GM10266 (cell line): ENCODE measurements around the gene CNOT9.
"Not testable (repeated sequence)": the region's sequence is repeated elsewhere in the genome, so short reads cannot be mapped to it uniquely, and the experiment has no call there.

Experiments used
- DNase-seq: peaks from one replicate; pipeline ENCODE4 v3.0.0; 2012; ENCODE audit errors: extremely low spot score
- TF ChIP-seq, protein P1 (sequence below): IDR thresholded peaks from 2 replicates; pipeline ENCODE4 v1.5.1; 2012; ENCODE audit warnings: mild to moderate bottlenecking, low read depth; ENCODE audit not compliant: control insufficient read depth, insufficient read depth; ENCODE audit errors: missing control alignments

The CNOT9 gene

DNA sequence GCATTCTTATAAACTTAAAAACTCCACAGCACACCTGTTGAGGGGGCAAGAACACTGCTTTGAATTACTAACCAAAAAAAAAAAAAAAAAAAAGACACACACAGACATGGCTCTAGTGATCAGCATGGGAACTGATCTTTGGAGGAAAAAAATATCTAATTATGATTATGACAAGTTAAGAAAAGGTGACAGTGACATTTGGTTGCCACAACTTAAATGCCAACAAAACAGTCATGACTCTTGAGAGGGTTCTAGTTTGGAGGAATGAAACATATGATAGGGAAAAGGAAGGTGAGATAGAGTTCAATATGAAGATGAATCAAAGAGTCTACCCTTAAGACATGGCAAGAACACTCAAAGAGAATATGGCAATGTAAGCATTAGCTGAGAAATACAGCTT lies 21.1 kb upstream of the CNOT9 start:
- DNase-seq = no peak
- TF ChIP-seq, protein P1, sequence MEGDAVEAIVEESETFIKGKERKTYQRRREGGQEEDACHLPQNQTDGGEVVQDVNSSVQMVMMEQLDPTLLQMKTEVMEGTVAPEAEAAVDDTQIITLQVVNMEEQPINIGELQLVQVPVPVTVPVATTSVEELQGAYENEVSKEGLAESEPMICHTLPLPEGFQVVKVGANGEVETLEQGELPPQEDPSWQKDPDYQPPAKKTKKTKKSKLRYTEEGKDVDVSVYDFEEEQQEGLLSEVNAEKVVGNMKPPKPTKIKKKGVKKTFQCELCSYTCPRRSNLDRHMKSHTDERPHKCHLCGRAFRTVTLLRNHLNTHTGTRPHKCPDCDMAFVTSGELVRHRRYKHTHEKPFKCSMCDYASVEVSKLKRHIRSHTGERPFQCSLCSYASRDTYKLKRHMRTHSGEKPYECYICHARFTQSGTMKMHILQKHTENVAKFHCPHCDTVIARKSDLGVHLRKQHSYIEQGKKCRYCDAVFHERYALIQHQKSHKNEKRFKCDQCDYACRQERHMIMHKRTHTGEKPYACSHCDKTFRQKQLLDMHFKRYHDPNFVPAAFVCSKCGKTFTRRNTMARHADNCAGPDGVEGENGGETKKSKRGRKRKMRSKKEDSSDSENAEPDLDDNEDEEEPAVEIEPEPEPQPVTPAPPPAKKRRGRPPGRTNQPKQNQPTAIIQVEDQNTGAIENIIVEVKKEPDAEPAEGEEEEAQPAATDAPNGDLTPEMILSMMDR = no peak

DNA sequence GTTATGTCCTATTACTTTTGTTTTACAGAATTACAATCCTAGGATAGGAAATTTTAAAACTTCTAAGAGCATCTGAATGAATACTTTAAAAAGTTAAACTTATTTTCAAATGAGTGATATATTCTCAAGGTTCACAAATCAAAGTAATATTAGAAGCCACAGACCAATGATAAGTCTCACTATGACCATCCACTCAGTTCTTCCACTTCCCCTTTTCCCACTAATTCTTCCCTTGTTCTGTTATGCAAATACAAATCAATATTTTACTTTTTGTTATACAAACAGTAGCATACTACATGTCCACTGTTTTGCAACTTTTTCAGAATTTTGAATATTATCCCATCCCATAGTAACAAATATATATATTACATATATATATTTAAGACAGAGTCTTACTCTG lies 20.7 kb upstream of the CNOT9 start:
- TF ChIP-seq, protein P1 = no peak
- no peak for DNase-seq

DNA sequence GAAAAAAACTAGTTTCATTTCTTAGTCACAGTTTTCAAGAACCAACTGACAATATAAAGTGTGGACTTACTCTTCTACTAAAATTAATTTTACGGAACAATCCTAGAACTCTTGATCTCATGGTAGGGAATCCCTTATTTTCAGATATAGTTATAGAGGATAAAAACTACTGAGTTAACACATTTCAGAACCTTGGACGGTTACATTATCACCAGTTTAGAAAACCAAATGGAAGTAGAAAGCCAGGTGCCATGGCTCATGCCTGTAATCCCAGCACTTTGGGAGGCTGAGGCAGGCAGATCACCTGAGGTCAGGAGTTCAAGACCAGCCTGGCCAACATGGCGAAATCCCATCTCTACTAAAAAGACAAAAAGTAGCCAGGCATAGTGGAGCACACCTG lies 14.4 kb upstream of the CNOT9 start:
- not testable (repeated sequence) for DNase-seq

DNA sequence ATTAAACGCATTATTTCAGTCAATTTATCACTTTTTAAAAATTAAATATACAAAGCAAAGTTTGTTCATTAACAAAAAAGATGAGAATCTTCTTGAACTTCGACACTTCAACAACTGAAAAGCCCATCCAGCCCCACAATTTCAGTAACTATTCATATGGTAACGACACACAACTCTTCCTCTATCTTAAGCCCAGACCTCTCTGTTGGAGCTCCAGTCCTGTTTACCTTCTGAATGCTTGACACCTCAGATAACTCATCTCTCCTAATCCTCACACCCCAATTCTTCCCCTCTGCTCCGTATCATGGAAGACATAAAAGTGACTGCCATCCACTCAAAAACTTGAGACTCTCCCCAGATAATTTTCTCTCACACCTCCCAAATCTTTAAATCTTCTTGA lies 13.1 kb upstream of the CNOT9 start:
- TF ChIP-seq, protein P1 = no peak
- no peak for DNase-seq

DNA sequence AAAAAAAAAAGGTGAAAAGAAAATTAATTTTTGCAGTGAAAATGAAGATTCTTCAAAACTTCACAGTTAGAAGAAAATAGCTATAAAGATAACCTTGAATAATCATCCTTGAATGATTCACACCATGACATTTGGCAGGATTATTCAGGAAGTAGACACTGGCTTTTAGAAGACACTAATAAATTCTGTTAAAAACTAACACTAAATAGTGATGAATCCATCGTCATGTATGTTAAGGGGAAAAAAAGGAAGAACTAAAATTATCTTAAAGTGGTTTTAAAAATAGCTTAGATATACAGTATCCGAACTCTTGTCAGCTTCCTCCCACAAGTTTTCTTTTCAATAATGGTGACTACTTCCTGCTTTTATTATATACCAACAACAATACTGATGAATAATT lies 10.7 kb upstream of the CNOT9 start:
- no peak for DNase-seq

DNA sequence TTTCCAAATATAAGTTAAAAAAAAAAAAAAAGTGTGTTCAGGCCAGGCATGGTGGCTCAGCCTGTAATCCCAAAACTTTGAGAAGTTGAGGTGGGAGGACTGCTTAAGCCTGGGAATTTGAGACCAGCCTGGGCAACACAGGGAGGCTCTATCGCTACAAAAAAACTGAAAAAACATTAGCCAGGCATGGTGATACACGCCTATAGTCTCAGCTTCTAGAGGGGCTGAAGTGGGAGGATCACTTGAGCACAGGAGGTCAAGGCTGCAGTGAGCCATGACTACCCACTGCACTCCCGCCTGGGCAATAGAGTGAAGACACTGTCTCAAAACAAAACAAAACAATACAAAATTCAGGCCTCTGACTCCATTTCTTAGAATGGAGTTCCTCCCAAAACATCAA lies 9.7 kb upstream of the CNOT9 start:
- TF ChIP-seq, protein P1 = no peak

More for the DNA sequence above, 10.7 kb upstream of the CNOT9 start:
- TF ChIP-seq, protein P1 = no peak

DNA sequence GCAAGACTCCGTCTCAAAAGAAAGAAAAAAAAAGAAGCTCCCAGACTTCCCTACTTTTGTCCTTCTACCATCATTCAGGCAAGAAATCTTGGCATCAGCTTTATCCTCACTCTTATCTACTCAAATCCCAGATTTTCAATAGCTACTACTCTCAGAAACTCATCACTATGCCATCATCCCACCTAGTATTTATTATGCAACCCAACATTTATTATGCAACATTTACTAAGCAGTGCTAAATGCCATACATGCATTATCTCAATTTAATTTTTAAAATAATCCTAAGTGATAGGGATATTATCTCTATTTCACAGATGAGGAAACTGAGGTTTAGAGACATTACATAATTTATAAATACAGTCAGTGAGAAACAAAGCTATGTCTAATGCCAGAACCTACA lies 4.6 kb upstream of the CNOT9 start:
- DNase-seq = no peak
- TF ChIP-seq, protein P1 = no peak

More for the DNA sequence above, 9.7 kb upstream of the CNOT9 start:
- no peak for DNase-seq

DNA sequence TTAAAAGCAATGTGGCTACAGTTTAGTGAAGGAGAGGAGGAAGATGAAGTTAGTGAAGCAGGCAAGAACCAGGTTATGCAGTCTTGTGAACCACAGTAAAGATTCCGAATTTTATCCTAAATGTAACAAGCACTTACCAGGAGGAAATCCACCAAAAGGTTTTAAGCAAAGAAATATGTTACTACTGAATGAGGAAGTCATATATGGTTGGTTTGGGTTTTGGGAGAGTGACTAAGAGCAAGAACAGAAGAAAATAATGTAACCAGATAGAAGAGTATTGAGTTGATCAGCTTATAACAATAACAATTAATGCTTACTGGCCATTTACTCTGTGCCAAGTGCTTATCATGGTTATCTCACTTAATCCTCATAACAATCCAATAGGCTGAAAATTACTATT lies 2.3 kb upstream of the CNOT9 start:
- TF ChIP-seq, protein P1 = no peak
- no peak for DNase-seq
